ENCODE results near the gene THSD4.
"Not testable (repeated sequence)": the region's sequence is repeated elsewhere in the genome, so short reads cannot be mapped to it uniquely, and the experiment has no call there.

THSD4 gene

GRCh38 chr15:71648095-71648494 is 532.8 kb downstream of the THSD4 start:
- no peak for DNase-seq

- DNase-seq = no peak
Observed at GRCh38 chr15:71649894-71650293, 534.6 kb downstream of the THSD4 start.

DNA sequence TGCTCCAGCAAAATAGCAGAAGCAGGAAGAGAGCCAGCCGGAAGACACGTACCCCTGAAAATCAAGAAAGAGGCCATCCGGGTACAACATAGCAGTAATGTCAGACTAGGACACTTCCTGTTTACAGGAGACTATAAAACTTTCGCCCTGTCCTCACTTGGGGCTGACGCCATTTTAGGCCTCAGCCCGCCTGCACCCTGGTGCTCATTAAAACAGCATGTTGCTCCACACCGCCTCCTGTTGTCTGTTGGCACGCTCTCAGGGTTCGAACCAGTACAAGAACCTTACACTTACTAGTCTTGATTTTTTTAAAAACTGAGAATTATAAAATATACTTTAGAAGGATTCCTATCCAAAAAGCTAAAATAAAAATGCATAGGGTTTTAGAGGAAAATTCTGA is 535.3 kb downstream of the THSD4 start:
- no peak for DNase-seq

- DNase-seq = peak in 1 of 2 experiments; percentile 27
Observed at GRCh38 chr15:71651750-71652186, 536.5 kb downstream of the THSD4 start.

DNA sequence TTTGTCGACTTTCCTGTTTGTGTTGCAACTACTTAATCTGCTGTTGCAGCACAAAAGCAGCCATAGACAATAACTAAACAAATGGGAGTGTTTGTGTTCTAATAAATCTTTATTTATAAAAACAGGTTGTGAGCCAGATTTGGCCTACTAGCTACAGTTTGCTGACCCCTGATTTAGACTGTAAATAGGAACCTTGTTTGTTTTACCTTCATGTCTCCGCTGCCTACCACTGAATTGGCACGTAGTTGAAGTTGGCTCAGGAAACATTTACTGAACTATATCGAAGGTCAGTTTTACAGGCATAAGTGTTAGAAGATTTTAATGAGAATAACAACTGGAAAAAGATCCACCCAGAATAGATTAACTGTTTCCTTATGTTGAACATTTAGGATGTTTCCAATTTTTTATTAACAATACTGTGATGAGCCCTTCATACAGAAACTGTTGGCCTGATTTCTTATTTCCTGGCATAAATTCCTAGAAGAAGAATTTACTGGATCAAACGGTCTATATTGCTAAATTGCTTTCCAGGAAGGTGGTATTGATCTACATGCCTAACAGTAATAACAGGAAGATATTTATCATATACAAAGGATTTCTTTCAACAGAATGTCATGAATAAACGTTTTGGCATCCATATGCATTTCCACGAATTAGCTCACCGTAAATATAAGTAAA is 538.9 kb downstream of the THSD4 start:
- DNase-seq = no peak

GRCh38 chr15:71654720-71655174 is 539.5 kb downstream of the THSD4 start:
- no peak for DNase-seq

DNA sequence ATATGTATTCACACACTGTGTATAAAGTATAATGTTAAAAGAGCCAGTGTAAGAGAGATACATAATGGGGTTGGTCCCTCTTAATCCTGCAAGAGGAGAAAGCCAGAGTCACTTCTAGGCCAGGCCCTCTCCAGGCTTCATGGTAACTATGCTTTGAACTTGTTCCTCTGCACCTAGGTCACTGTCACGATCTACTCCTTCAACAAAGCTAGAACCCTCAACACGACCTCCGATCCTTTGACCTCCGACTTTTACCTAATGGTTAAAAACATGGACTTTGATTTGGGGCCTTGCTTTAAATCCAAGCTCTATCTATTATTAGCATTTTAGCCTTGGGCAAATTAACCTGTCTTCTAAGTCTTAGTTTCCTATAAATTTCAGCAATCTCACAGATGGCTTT is 541.2 kb downstream of the THSD4 start:
- no peak for DNase-seq

- DNase-seq = no peak
Observed at GRCh38 chr15:71657141-71657540, 541.9 kb downstream of the THSD4 start.

- DNase-seq = no peak
Observed at GRCh38 chr15:71658036-71658435, 542.8 kb downstream of the THSD4 start.

- DNase-seq = no peak
Observed at GRCh38 chr15:71658827-71659729, 543.8 kb downstream of the THSD4 start.

GRCh38 chr15:71659730-71660067 is 544.4 kb downstream of the THSD4 start:
- no peak for DNase-seq

DNA sequence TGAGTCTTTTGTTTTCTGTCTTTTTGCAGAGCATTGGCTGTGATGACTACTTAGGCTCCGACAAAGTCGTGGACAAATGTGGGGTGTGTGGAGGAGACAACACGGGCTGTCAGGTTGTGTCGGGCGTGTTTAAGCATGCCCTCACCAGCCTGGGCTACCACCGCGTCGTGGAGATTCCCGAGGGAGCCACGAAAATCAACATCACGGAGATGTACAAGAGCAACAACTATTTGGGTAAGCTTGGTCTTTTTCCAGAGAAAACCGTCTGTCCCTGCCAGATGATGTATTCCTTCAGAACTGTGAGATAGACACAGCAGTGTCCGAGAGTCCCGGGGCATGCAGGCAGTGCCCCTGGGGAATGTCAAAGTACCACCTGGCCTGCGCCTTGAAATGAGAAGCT is 545.2 kb downstream of the THSD4 start:
- peak in 1 of 2 experiments; percentile 9 for DNase-seq

DNA sequence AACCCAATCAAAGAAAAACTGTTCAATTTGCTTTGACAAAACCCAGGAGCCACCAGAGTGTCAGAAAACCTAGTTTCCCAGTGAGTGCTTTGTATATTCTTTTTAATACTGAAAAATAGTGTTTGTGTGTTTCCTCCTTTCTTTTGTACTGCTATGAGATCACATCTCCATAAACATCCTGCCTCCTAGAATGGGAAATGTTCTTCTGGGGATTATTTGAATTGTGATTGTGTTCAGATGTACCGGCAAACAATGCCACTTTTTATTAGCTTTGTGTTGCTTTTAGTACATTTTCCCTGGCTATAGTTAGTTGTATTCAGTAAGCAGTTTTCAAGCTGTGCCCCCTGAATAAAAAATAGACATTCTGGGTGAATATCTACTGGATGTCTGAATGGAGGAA is 547.0 kb downstream of the THSD4 start:
- DNase-seq = no peak

DNA sequence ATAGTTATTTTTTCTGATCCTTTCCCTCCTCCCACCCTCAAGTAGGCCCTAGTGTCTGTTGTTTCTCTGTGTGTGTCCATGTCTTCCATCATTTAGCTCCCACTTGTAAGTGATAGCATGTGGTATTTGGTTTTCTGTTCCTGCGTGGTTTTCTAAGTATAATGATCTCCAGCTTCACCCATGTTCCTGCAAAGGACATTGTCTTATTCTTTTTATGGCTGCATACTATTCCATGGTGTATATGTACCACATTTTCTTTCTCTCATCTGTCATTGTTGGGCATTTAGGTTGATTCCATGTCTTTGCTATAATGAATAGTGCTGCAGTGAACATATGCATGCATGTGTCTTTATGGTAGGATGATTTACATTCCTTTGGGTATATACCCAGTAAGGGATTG is 549.4 kb downstream of the THSD4 start:
- no peak for DNase-seq

DNA sequence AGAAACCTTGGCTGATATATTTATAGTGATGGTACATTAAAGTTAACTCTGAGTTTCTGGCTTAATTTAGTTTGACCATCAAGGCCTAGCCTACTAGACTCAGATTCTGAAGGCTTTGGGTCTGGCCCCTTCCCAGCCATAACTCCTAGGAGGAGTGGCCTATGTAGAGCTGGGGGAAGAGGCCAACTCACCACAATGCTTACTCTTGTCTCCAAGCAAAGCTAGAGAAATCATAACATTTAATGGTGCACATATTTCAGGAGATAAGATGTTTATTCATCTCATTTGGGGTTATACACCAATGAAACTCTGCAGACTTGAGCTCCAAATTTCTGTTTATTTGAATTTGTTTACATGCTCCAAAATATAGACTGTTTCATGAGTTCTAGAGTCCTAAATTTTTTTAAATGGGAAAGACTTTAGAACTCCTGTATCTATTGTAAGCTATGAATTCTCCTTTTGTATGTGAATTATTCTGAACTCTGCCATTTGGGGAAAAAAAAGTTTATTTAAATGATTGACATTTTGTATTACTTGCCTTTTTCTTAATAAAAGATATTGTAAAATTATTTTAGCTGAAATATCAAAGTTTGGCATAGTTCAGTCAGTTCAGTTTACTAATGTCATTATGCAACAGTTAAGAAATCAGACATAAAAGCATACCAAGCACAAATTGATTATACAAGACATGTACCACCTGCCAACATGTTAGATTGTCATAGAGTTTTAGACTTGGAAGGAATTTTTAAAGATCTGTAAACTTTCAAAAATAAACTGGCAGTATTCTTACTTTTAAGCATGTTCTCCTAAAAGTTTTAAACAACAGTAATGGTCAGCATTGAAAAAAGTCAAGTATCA is 551.7 kb downstream of the THSD4 start:
- no peak for DNase-seq

DNA sequence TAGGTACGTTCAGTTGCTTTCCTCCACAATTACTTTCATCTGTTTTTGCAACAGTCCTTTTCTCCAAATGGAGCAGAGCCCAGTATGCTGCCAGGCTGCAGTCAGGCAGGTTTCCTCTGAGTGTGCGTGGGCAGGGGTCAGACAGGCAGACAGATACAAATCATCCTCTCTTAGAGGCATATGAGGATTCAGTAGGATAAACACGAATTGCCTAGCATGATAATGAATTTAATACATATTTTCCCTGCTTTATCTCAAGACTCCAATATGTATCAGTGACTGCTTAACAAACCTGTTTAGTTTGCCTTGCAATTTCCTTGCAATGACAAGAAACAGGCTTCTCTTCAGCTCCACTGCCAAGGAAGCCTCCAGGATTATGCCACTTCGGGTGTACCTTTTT is 554.4 kb downstream of the THSD4 start:
- DNase-seq = no peak

GRCh38 chr15:71670222-71670621 is 555.0 kb downstream of the THSD4 start:
- not testable (repeated sequence) for DNase-seq

GRCh38 chr15:71674354-71674753 is 559.1 kb downstream of the THSD4 start:
- no peak for DNase-seq

DNA sequence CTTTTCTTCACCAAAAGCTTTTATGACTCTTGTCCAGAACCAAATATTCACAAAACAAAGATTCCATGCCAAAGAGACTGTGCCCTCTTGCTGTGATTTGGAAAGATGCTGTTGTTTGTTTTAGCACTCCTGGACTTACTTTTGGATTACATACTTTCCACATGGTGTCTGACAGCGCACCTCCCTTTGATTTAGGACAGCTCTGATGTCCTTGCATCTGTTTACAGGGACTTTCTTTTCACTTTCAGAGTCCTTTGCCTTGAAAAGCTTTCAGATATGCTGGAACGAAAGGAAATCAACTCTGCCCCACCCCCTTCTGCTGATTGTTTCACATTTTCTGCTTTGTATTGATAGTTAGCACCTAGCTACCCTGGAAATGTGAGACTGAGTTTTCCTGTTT is 562.1 kb downstream of the THSD4 start:
- no peak for DNase-seq

DNA sequence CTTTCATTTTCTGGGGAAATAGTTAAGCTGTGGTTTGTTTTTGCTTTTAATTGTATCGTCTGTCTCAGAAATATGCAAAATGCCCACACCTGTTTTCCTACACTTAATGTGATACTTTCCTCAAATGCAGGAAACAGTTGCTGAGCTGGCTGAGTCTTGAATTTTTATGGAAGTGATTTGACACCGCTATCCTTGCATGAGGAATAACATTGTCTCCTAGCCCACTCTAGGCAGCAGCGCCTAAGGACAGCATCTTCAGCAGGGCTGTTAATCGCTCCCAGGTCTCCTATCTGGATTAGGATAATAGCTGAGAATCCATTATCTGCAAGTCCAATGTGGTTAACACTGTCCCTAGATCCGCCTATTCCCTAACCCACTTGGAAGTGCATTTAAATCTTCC is 562.5 kb downstream of the THSD4 start:
- no peak for DNase-seq

DNA sequence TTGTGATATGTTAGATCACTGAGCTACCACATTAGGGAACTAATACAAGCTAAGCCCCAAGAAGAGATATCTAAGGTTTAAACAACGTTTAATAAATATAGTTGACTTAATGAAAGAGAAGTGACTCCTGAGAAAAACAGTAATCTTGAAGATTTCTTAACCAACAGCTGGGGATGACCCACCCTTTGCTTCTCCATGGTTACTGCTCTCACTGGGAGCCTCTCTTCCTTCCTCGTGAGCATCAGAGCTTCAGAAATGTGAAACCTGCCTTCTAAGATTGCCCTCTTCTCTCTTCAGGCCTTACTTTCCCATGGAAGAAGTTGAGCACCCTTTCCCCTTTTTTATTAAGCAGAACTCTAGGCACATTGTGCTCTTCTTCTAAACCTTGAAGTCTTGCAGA is 562.9 kb downstream of the THSD4 start:
- no peak for DNase-seq

- DNase-seq = no peak
Observed at GRCh38 chr15:71678605-71679004, 563.3 kb downstream of the THSD4 start.

- DNase-seq = no peak
Observed at GRCh38 chr15:71679223-71679792, 564.0 kb downstream of the THSD4 start.
